Measurements from ENCODE around the gene AKR7A3.
A peak's percentile ranks its signal among the peaks of the same experiment; 100 is the strongest.
"Not testable (repeated sequence)": the region's sequence is repeated elsewhere in the genome, so short reads cannot be mapped to it uniquely, and the experiment has no call there.

Gene AKR7A3

GRCh38 chr1:19288324-19289241 lies at the start of gene AKR7A3:
Gene AKR7A3, minus strand, starts transcription at chr1:19288770. Its CDS starts 61 bp downstream, at chr1:19288709.
- not testable (repeated sequence) for DNase-seq

DNA sequence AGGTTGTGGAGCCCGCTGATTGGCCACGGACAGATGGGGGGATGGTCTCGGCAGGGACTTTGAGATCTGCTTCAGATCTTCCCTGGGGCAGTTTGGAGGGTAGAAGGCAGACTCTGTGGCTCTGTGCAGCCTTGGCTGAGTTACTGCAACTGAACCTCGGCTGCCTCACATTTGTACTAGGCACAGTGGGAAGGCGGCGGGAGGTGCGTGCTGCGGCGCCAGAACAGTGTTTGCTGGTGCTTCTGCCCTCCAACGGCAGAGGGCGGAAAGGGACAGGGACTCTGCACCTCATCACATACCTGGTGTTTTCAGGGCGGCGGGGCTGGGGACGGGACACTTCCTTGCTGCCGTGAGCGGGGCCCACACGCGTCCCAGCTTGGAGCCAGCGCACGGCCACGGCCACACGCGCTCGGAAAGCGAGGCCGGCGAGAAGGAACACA lies 49.8 kb upstream of the AKR7A3 start:
- no peak for DNase-seq

- no peak for DNase-seq
Measured at GRCh38 chr1:19337289-19337688, 48.7 kb upstream of the AKR7A3 start.

- DNase-seq = no peak
Measured at GRCh38 chr1:19336543-19336942, 48.0 kb upstream of the AKR7A3 start.

DNA sequence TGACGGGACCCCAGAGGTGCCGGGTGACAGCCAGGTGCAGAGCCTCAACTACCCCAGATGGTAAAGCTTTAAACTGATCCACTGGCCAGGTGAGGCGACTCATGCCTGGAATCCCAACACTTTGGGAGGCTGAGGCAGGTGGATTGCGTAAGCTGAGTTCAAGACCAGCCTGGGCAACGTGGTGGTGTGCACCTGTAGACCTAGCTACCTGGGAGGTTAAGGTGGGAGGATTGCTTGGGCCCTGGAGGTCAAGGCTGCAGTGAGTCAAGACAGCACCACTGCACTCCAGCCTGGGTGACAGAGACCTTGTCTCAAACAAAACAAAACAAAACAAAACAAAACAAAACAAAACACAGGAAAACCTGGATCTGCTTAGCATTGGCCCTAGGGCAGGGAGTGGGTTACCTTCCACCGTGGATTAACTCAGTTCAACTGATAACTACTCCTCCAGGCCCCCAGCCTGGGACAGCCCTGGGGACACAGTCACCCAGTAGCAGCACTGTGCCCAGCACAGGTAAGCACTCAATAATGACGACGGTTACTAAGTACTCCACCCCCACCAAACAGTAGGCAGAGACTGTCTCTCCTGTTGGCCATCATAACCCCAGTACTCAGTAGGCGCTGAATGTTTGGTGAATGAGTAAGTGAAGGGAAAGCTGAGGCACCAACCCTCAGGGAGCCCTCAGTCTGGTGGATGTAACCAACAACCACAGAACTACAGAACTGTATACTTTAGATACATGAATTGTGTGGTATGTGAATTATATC lies 45.2 kb upstream of the AKR7A3 start:
- DNase-seq = no peak

DNA sequence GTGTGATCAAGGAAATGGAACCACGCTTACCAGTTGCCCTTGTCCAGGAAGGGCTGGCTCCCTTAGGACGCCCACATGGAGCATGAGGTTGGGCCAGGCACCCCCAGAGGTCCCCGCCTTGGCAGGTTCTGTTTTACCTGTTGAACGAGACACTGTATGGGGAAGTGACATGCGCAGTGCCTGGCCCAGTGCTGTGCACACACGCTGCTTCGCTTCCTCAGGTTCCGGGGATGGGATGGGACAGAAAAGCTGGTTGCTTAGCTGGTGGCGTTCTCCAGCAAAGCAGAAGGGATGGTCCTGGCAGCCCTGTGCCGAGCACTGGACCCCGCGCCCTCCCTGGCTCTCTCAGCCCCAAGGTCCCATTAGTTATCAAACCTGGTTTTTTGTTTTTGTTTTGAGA lies 44.3 kb upstream of the AKR7A3 start:
- DNase-seq = no peak

DNA sequence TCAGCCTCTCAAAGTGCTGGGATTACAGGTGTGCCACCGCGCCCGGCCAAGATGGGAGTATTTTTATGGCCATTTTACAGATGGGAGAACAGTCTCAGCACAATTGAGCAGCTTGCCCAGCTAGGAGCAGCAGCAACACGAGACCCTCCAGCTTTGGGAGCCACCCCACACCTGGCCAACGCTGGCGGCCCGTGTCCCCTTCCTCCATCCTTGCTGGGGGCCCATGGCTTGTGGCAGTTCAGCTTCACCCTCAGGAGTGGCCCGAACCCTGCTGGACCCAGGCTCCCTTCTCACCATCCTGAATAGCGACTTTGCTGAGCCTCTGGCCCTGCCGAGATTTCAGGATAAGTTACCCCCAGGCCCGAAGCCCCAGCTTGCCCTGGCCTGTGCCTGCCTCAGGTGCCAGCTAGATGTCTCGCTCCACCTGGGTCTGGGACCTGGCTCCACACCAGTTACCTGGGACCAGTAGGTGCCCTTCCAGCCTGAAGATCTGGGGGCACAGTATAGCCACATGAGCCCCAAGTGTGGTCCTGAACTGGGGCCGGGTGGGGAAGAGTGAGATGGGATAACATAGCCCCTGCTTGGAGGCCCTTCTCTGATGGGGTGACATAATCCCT lies 42.8 kb upstream of the AKR7A3 start:
- DNase-seq = no peak

GRCh38 chr1:19330449-19331135 lies 42.0 kb upstream of the AKR7A3 start:
- no peak for DNase-seq

DNA sequence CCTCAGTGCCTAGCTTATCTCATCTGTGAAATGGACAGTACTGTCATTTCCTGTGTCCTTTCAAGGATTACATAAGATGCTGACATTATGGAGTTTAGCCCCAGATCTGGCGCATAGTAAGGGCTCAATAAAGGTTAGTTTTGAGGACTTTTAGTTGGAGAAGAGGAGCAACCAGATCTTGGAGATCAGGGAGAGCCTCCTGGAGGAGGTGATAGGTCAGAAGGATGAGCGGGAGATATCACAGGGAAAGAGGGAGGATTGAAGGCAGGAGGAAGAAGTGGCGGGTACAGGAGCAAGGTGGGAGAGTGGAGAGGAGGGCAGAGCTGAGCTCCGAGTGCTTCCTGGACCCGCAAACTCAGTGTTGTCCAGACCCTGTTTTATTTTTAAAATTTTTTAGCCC lies 41.0 kb upstream of the AKR7A3 start:
- DNase-seq = no peak

- no peak for DNase-seq
Measured at GRCh38 chr1:19329188-19329587, 40.6 kb upstream of the AKR7A3 start.

DNA sequence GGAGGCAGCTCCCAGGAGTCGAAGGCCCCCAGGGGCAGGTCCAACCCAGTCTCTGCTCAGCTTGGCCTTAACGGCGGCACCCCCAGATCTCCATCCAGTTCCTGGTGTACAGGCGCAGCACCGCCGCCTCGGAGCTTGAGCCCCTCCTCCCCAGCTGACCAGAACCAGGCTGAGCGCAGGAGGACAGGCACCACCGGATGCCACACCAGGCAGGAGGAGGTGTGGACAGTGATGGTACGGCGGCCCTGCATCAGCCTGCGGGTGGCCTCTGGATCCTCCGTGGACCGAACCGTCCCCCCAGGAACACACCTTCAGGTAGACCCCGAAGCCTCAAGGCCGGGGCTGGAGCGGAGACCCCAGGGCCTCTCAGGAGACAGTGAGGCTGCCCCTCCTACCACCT lies 39.9 kb upstream of the AKR7A3 start:
- DNase-seq = no peak

DNA sequence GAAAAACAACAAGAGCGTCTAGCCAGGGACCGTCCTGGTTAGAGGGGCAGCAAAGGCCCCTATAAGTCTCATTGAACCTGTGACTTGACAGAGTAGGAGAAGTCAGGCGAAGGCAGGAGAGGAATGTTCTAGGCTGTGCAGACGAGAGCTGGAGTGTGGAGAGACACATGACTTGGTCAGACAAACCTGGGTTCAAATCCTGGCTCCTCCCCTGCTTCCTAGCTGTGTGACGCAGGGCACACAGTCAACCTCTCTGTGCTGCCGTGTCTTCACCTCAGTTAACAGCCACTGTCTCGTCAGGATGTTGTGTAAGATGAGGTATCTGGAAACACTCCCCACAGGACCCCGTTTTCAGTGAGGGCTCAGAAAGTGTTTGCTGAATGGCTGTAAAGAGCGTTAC lies 39.2 kb upstream of the AKR7A3 start:
- DNase-seq = no peak

GRCh38 chr1:19327301-19327700 lies 38.7 kb upstream of the AKR7A3 start:
- no peak for DNase-seq

GRCh38 chr1:19326748-19327065 lies 38.1 kb upstream of the AKR7A3 start:
- DNase-seq = no peak

DNA sequence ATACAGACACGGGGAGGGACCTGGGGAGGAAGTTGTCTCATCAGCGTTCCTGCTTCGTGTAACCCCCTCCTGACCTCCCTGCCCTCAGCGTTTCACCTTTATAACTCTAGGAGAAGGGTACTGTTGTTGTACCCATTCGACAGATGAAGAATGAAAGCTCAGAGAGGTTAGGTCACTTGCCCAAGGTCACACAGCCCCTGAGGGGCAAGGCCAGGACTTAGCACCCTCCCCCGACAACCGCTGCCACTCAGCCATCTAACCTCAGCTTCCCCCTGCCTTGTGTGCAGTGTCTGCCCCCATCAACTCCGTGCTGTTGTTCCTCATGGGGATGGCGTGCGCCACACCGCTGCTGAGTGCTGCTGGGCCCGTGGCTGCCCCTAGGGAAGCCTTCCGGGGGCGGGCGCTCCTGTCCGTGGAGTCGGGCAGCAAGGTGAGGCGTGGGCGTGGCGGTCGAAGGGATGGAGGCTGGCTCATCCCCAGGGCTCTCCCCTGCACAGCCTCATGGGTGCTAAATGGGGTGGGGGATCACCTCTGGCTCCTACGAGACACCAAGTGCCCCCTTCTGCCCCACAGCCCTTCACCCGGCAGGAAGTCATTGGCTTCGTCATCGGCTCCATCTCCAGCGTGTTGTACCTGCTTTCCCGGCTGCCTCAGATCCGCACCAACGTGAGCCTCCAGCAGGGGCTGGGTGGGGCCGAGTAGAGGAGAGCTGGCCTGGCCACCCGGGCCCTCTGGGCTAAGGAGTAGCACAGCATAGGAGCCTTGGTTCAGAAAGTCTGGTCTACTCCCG lies 37.6 kb upstream of the AKR7A3 start:
- peak; percentile 34 for DNase-seq

DNA sequence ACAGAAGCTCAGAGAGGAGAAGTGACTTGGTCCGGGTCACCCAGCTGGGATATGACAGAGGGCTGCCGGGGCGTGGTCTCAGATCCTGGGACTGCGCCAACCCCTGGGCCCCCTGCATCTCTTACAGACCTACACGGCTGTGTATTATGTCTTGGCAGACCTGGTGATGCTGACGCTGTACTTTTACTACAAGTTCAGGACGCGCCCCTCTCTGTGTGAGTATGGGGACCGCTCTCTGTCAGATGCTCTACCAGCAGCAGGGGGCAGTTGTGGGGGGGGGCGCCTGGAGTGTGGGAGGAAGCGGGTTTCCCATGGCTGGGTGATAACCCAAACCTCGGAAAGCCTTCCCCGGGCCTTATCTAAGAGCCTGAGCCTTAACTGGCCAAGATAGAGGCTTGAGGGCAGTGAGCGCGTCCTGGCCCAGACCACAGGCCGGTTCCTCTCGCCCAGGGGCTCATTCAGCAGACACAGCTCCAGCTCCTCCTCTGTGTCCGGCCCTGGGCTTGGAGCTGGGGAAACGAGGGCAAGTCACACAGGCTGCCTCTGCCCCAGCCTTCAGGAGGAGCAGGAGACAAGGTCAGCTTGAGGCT lies 36.9 kb upstream of the AKR7A3 start:
- peak; percentile 34 for DNase-seq

DNA sequence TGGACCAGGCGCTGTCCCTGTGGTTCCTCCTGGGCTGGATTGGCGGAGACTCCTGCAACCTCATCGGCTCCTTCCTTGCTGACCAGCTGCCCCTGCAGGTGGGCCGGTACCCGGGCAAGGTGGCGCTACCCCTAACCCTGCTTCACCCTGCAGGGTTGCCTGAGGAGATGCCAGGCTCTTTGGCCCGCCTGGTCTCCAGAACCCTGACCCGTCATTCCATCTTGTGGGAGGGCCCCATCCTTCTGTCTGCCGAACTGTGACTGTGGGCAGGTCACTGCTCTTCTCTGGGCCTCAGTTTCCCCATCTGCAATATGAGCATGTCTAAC lies 36.1 kb upstream of the AKR7A3 start:
- no peak for DNase-seq

DNA sequence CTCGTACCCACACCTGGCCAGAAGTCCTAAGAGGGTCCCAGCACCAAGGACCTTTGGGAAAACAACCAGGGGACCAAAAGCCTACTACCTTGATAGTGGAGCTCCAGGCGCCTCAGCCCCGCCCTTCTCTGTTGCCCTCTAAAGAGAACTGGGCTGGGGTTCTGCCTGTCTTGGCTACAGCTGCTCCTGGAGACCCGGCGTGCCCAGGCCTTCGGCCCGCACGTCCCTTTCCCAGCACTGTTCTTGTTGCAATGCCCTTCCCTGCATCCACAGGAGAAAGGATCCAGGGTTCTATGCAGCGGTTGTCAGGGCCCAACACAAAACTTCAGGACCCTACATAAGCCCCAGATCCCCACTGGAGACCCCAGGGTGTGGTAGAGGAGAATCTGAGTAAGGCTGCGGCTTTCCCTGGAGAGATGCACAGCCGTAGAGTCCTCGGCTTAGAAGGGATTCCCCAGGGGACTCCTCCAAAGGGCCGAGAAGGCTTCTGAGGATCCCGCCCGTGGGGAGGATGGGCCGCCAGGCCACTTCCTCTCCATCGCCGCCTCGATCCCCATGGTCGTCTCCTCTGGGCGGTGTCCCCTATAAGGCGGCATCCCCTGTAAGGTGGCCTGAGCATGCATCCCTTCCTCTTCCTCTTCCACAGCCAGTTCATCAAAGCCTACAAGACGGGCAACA lies 35.6 kb upstream of the AKR7A3 start:
- no peak for DNase-seq

- DNase-seq = no peak
Measured at GRCh38 chr1:19322481-19322880, 33.9 kb upstream of the AKR7A3 start.

- no peak for DNase-seq
Measured at GRCh38 chr1:19321071-19321470, 32.5 kb upstream of the AKR7A3 start.

DNA sequence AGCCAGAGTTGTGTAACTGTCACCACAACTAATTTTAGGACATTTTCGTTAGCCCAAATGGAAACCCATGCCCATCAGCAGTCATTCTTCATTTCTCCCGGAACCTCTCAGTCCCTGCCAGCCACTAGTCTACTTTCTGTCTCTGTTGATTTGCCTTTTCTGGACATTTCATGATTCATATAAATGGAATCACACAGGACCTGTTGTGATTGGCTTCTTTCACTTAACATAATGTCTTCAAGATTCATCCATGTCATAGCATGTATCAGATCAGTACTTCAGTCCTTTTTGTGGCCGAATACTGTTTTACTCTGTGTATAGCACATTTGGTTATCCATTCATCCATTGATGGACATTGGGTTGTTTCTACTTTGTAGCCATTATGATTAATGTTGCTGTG lies 30.6 kb upstream of the AKR7A3 start:
- DNase-seq = no peak
